HepG2 (cell line): ENCODE measurements around the gene RIMS3.

Experiments used
- ATF1 ChIP-seq: IDR thresholded peaks from 2 replicates; pipeline ENCODE4 v1.6.1; 2016; ENCODE audit warnings: mild to moderate bottlenecking, control low read depth
- ATF3 ChIP-seq: sonication (generic); formaldehyde crosslinking; IDR thresholded peaks from 2 replicates; pipeline ENCODE4 v1.4.0; 2020; ENCODE audit warnings: missing genetic modification reagents
- ATF7-NPFF ChIP-seq: sonication (generic); formaldehyde crosslinking; IDR thresholded peaks from 2 replicates; pipeline ENCODE4 v1.8.1; 2023; ENCODE audit warnings: mild to moderate bottlenecking, low read depth, missing genetic modification reagents, moderate library complexity
- RNF2 ChIP-seq: fragments of 450-650 bp; conservative IDR thresholded peaks from 2 replicates; pipeline ENCODE4 v1.6.1; 2016; ENCODE audit warnings: low read depth
- SSRP1 ChIP-seq: IDR thresholded peaks from 2 replicates; pipeline ENCODE4 v1.6.1; 2016; ENCODE audit warnings: control low read depth
- TEAD2 ChIP-seq: sonication (generic); formaldehyde crosslinking; IDR thresholded peaks from 2 replicates; pipeline ENCODE4 v1.9.0; 2021; ENCODE audit warnings: missing genetic modification reagents
- TMF1 ChIP-seq: sonication (generic); formaldehyde crosslinking; IDR thresholded peaks from 2 replicates; pipeline ENCODE4 v1.8.1; 2022; ENCODE audit warnings: low read depth, missing genetic modification reagents
- U2AF2 ChIP-seq: fragments of 200-400 bp; formaldehyde crosslinking; IDR thresholded peaks from 2 replicates; pipeline ENCODE4 v1.6.1; 2017; ENCODE audit warnings: low read depth, mild to moderate bottlenecking, low read length
- ZBTB8A ChIP-seq: sonication (generic); formaldehyde crosslinking; IDR thresholded peaks from 2 replicates; pipeline ENCODE4 v1.4.0; 2020; ENCODE audit warnings: mild to moderate bottlenecking, low read depth, missing genetic modification reagents, borderline replicate concordance
- ZSCAN22 ChIP-seq: sonication (generic); formaldehyde crosslinking; IDR thresholded peaks from 2 replicates; pipeline ENCODE4 v1.4.0; 2020; ENCODE audit warnings: mild to moderate bottlenecking, missing genetic modification reagents

DNA sequence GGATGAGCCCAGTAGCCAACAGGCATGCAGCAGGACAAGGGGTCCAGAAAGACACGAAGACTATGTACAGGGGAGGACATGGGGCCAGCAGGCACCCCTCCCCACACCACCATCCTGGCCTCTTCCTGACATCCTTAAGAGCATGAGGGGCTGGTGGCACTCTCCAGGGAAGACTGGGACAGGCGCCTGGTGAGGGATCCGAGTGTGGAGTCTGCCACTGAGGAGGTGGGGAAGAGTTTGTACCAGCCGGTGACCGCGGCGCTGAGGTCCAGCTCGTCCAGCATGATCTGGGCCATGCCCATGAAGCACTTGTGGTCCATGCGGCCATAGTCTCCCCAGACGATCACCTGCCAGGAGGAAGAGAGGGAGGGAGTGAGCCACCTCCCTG lies 39.1 kb downstream of the RIMS3 start:
- no peak for TF ChIP-seq TMF1 (CRISPR knock-in tag)
- TF ChIP-seq ATF3 (CRISPR knock-in tag), result no peak
- TF ChIP-seq SSRP1 (CRISPR knock-in tag), result no peak
- no peak for TF ChIP-seq ATF1 (CRISPR knock-in tag)
- TF ChIP-seq ATF7-NPFF, result no peak
- TF ChIP-seq ZSCAN22 (CRISPR knock-in tag), result no peak
- no peak for TF ChIP-seq TEAD2 (CRISPR knock-in tag)
- no peak for TF ChIP-seq U2AF2
- TF ChIP-seq RNF2, result no peak
- TF ChIP-seq ZBTB8A (CRISPR knock-in tag), result no peak
